ENCODE data around the gene RNF157. TPM values are rescaled to one million over a fixed set of nuclear protein-coding genes. Genes with fewer than 3 reads are reported as not detected.

Gene RNF157
- total RNA-seq, 1 experiment from 2014 or later, result 29.3 TPM

DNA sequence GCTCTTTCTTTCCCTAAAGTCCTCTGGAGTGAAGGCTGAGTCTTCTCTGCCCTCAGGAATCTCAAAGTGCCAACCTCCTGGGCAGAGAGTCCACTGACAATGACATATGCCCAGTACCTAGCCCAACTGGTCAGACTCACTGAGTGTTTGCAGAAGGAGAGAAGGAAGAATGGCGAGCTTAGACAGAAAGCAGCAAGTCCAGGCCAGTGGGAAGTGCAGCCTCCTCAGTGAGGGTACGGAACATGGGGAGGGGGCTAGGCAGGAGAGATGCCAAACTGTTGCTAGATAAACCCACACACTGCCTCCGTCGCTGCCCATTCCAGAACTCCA, 137.4 kb downstream of the RNF157 start:
- Histone ChIP-seq H3K9me3 (no peaks in the 10 kb centered on the region), H3K4me3 (ENCODE audit: low read depth, low read length) (peak overlapping the region; percentile 82), H3K4me1 (peaks cover 28% of the 10 kb centered on the region), H3K27me3 (replicated peaks; ENCODE audit: control insufficient read depth, insufficient read depth, low read length) (no peaks in the 10 kb centered on the region), H3K36me3 (ENCODE audit: control insufficient read depth, insufficient read depth, low read length) (no peaks in the 10 kb centered on the region; the same call in 1 of the 2 replicates)
- peaks cover 9% of the 10 kb centered on the region for H3K4me1 Mint-ChIP-seq (ENCODE audit: low read depth, unreplicated experiment)
- H3K4me3 Mint-ChIP-seq (ENCODE audit: unreplicated experiment), result peak overlapping the region; percentile 92
- TSS peak; percentile 51 for BruUV-seq (replicated peaks)
- CTCF ChIA-PET, result interaction anchor here (0.6 to 2.5 kb wide), 4 partner anchors 30 to 516 kb away, joined by 7 to 17 read pairs (median 11); no protein-coding TSS in a partner anchor
- peaks cover 50% of the 10 kb centered on the region for H3K36me3 Mint-ChIP-seq (ENCODE audit: insufficient read depth, unreplicated experiment)
- DNase-seq, result no peak
- intact Hi-C loops (cut with micrococcal nuclease; ENCODE audit: unreplicated experiment), result loop anchor here (2.0 to 10.0 kb wide), 2 partner anchors 44 to 162 kb away; partner anchors contain the start of gene UBALD2
- POLR2A ChIA-PET, result interaction anchor here (0.7 to 2.0 kb wide), 2 partner anchors 30 to 85 kb away, joined by 4 to 8 read pairs; no protein-coding TSS in a partner anchor
- H3K9me3 Mint-ChIP-seq (ENCODE audit: unreplicated experiment), result no peaks in the 10 kb centered on the region
- H3K27ac Mint-ChIP-seq (ENCODE audit: unreplicated experiment), result peak overlapping the region; percentile 91
- no peaks in the 10 kb centered on the region for H3K27me3 Mint-ChIP-seq (ENCODE audit: insufficient read depth, unreplicated experiment)
- TF ChIP-seq, protein P1, sequence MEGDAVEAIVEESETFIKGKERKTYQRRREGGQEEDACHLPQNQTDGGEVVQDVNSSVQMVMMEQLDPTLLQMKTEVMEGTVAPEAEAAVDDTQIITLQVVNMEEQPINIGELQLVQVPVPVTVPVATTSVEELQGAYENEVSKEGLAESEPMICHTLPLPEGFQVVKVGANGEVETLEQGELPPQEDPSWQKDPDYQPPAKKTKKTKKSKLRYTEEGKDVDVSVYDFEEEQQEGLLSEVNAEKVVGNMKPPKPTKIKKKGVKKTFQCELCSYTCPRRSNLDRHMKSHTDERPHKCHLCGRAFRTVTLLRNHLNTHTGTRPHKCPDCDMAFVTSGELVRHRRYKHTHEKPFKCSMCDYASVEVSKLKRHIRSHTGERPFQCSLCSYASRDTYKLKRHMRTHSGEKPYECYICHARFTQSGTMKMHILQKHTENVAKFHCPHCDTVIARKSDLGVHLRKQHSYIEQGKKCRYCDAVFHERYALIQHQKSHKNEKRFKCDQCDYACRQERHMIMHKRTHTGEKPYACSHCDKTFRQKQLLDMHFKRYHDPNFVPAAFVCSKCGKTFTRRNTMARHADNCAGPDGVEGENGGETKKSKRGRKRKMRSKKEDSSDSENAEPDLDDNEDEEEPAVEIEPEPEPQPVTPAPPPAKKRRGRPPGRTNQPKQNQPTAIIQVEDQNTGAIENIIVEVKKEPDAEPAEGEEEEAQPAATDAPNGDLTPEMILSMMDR (IDR thresholded peaks at IDR 0.05; ENCODE audit: insufficient read depth in 1 of 2, low read depth in 1 of 2, low read length in 1 of 2, severe bottlenecking in 1 of 2, unreplicated experiment in 1 of 2), result no peak

DNA sequence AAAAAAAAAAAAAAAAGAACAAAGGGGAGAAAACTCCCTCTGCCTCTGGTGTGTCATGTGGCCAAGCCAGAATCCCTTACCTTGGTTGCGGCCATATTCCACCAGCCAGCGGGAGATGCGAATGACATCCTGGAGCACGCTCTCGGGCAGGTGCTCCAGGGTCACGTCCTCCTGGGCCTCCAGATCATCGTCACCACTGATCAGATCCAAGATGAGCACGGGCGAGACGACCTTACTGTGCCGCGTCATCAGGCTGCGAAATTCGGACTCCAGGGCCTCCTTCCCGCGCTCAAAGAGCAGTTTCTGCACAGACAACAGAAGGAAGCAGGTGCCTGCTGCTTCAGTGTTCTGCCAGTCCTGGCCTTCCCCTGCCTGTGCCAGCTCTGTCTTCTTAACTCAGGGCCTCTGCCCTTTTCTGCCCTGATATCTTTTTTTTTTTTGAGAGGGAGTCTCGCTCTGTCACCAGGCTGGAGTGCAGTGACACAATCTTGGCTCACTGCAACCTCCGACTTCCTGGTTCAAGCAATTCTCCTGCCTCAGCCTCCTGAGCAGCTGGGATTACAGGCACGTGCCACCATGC, 142.5 kb downstream of the RNF157 start:
- Mint-ChIP-seq H3K27ac (ENCODE audit: unreplicated experiment) (no peak overlapping the region), H3K27me3 (ENCODE audit: insufficient read depth, unreplicated experiment) (no peaks in the 10 kb centered on the region), H3K36me3 (ENCODE audit: insufficient read depth, unreplicated experiment) (peaks cover 81% of the 10 kb centered on the region), H3K4me1 (ENCODE audit: low read depth, unreplicated experiment) (no peaks in the 10 kb centered on the region), H3K9me3 (ENCODE audit: unreplicated experiment) (no peaks in the 10 kb centered on the region), H3K4me3 (ENCODE audit: unreplicated experiment) (no peak overlapping the region)
- CTCF ChIA-PET, result no interaction called here
- DNase-seq, result no peak
- Histone ChIP-seq H3K9me3 (no peaks in the 10 kb centered on the region), H3K4me1 (0 out of 2 replicates have a peak, but pooled peaks cover 2% of the 10 kb centered on the region), H3K4me3 (ENCODE audit: low read depth, low read length) (no peak overlapping the region), H3K36me3 (ENCODE audit: control insufficient read depth, insufficient read depth, low read length) (peaks cover 4% of the 10 kb centered on the region; the same call in 1 of the 2 replicates), H3K27me3 (replicated peaks; ENCODE audit: control insufficient read depth, insufficient read depth, low read length) (no peaks in the 10 kb centered on the region)
- intact Hi-C loops (cut with micrococcal nuclease; ENCODE audit: unreplicated experiment), result no loop called here
- POLR2A ChIA-PET, result no interaction called here
- BruUV-seq (replicated peaks), result no TSS peak
- TF ChIP-seq, protein P1 (IDR thresholded peaks at IDR 0.05; ENCODE audit: insufficient read depth in 1 of 2, low read depth in 1 of 2, low read length in 1 of 2, severe bottlenecking in 1 of 2, unreplicated experiment in 1 of 2), result no peak

DNA sequence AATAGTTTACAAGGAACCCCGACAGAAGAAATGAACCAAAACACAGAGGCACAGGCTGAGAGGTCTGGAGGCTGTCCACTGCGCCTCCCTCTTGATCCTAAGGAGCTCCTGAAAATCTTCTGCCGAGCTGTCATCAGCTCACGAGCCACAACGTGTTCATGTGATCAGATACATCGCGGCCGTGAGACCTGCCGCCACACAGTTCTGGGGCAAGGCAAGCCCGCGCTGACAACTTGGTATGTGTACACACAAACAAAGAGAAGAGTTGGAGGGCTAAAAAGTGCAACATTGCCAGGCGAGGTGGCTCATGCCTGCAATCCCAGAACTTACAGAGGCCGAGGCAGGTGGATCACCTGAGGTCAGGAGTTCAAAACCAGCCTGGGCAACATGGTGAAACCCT, 144.3 kb downstream of the RNF157 start:
- H3K36me3 ChIP-seq (ENCODE audit: control insufficient read depth, insufficient read depth, low read length), result peaks cover 5% of the 10 kb centered on the region; the same call in 1 of the 2 replicates
- Mint-ChIP-seq H3K9me3 (ENCODE audit: unreplicated experiment) (no peaks in the 10 kb centered on the region), H3K27me3 (ENCODE audit: insufficient read depth, unreplicated experiment) (no peaks in the 10 kb centered on the region), H3K36me3 (ENCODE audit: insufficient read depth, unreplicated experiment) (peaks cover 83% of the 10 kb centered on the region), H3K4me1 (ENCODE audit: low read depth, unreplicated experiment) (no peaks in the 10 kb centered on the region), H3K4me3 (ENCODE audit: unreplicated experiment) (no peak overlapping the region), H3K27ac (ENCODE audit: unreplicated experiment) (no peak overlapping the region)
- BruUV-seq (replicated peaks), result no TSS peak
- ChIA-PET POLR2A (no interaction called here), CTCF (interaction anchor here (1.1 kb wide), 1 partner anchor 36 kb away, joined by 3 read pairs; no protein-coding TSS in a partner anchor)
- no peaks in the 10 kb centered on the region for H3K27me3 ChIP-seq (replicated peaks; ENCODE audit: control insufficient read depth, insufficient read depth, low read length)
- H3K4me1 ChIP-seq, result no peaks in the 10 kb centered on the region
- H3K9me3 ChIP-seq, result no peaks in the 10 kb centered on the region
- no peak for DNase-seq
- TF ChIP-seq, protein P1 (IDR thresholded peaks at IDR 0.05; ENCODE audit: insufficient read depth in 1 of 2, low read depth in 1 of 2, low read length in 1 of 2, severe bottlenecking in 1 of 2, unreplicated experiment in 1 of 2), result no peak
- no peak overlapping the region for H3K4me3 ChIP-seq (ENCODE audit: low read depth, low read length)
- intact Hi-C loops (cut with micrococcal nuclease; ENCODE audit: unreplicated experiment), result no loop called here

All from Caco-2 (cell line).